GM21515 (cell line): ENCODE data around the gene MOGAT1.
A peak's percentile ranks its signal among the peaks of the same experiment; 100 is the strongest.
"Not testable (repeated sequence)": the region's sequence is repeated elsewhere in the genome, so short reads cannot be mapped to it uniquely, and the experiment has no call there.

Experiments used
- ATAC-seq: cut with Tn5 transposase; IDR thresholded peaks from one replicate; pipeline ENCODE4 v1.9.1; 2021; ENCODE audit not compliant: unreplicated experiment

MOGAT1 gene

GRCh38 chr2:222669353-222669752 lies 2.1 kb upstream of the MOGAT1 start:
- no peak for ATAC-seq

GRCh38 chr2:222670191-222671038 lies 1.0 kb upstream of the MOGAT1 start:
- no peak for ATAC-seq

- ATAC-seq, result no peak
These were observed 577 bp downstream of the MOGAT1 start for GRCh38 chr2:222672068-222672401.

GRCh38 chr2:222673273-222673672 lies 1.8 kb downstream of the MOGAT1 start:
- ATAC-seq, result no peak

- no peak for ATAC-seq
These were observed 2.4 kb downstream of the MOGAT1 start for GRCh38 chr2:222673883-222674282.

GRCh38 chr2:222677981-222678380 lies 6.5 kb downstream of the MOGAT1 start:
- no peak for ATAC-seq

GRCh38 chr2:222683805-222684204 lies 12.3 kb downstream of the MOGAT1 start:
- no peak for ATAC-seq

GRCh38 chr2:222686086-222686750 lies 14.8 kb downstream of the MOGAT1 start:
- no peak for ATAC-seq

- ATAC-seq, result no peak
These were observed 17.5 kb downstream of the MOGAT1 start for GRCh38 chr2:222688917-222689316.

- no peak for ATAC-seq
These were observed 17.9 kb downstream of the MOGAT1 start for GRCh38 chr2:222689322-222689721.

- ATAC-seq, result peak; percentile 96
These were observed 19.2 kb downstream of the MOGAT1 start for GRCh38 chr2:222690564-222691200.

GRCh38 chr2:222693413-222693812 lies 22.0 kb downstream of the MOGAT1 start:
- not testable (repeated sequence) for ATAC-seq

- peak; percentile 50 for ATAC-seq
These were observed 22.4 kb downstream of the MOGAT1 start for GRCh38 chr2:222693837-222694236.

GRCh38 chr2:222698276-222698675 lies 26.8 kb downstream of the MOGAT1 start:
- no peak for ATAC-seq

GRCh38 chr2:222701233-222701632 lies 29.8 kb downstream of the MOGAT1 start:
- ATAC-seq, result no peak

GRCh38 chr2:222701721-222702131 lies 30.3 kb downstream of the MOGAT1 start:
- ATAC-seq, result no peak

GRCh38 chr2:222703091-222703490 lies 31.6 kb downstream of the MOGAT1 start:
- ATAC-seq, result no peak

GRCh38 chr2:222703886-222704285 lies 32.4 kb downstream of the MOGAT1 start:
- no peak for ATAC-seq

- no peak for ATAC-seq
These were observed 35.2 kb downstream of the MOGAT1 start for GRCh38 chr2:222706616-222707015.

- ATAC-seq, result no peak
These were observed 35.7 kb downstream of the MOGAT1 start for GRCh38 chr2:222707102-222707688.

GRCh38 chr2:222707689-222708273 lies 36.3 kb downstream of the MOGAT1 start:
- ATAC-seq, result no peak
